ENCODE results near the gene C11orf58.

DNA sequence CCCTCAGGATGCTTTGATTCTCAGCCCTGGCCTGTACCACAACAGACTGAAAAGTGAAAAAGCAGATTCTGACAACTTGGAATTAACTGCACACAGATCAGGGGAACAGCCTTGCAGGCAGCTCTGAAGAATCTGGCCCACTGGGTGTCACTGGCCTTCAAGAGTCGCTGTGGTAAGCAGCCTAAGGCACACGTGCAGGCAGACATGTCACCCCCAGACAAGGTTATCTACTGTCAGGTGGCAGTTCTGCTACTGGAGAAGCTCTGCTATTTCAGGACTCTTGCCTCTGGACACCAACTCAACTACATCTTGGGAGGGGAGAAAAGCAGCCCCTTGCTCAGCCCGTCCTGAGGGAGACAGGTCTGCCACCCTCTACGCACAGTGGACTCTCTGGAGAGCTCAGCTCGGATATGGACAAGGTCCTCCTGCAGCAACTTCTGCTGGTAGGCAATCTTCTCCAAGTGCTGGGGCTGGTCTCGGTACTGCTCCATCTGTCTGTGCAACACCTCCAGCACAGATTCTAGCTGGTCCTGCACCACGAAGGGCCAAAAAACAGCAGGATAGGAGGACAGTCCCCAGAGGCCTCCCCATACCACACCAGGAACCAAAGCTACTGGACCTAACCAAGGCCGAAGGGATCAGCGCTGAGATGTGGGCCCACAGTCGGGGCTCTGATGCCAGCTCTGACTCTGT, 63.0 kb downstream of the C11orf58 start:
- TF ChIP-seq CTCF (IDR thresholded peaks at IDR 0.05) (no peak), POLR2A (IDR thresholded peaks at IDR 0.05; ENCODE audit: low read depth) (no peak), EP300 (IDR thresholded peaks at IDR 0.05) (no peak)
